GM12873 (cell line): Measurements from ENCODE around the gene KRTAP5-5.

Experiments
- TF ChIP-seq, protein P1 (sequence below): IDR thresholded peaks from 2 replicates; pipeline ENCODE4 v1.5.1; 2012; ENCODE audit warnings: low read depth, mild to moderate bottlenecking, moderate library complexity, low read length, control low read depth; ENCODE audit not compliant: insufficient read depth; ENCODE audit errors: missing control alignments

The KRTAP5-5 gene

DNA sequence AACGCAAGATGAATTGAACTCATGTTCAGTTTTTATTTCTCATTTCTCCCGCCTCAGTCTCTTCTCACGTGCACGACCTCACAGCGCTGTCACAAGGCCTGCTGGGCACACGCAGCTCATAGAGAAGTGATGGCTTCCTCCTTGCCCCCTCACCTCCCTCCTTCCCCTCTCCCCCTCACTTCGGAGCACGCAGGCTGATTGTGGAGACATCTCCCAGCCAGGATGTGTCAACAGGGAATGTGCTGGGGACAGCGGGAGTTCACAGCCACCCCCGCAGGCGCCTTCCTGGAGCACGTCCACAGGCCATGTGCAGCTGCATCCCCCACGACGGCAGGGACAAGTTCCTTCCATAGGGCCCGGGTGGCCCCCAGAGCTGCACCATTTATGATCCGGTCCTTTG lies 38.3 kb downstream of the KRTAP5-5 start:
- TF ChIP-seq, protein P1, sequence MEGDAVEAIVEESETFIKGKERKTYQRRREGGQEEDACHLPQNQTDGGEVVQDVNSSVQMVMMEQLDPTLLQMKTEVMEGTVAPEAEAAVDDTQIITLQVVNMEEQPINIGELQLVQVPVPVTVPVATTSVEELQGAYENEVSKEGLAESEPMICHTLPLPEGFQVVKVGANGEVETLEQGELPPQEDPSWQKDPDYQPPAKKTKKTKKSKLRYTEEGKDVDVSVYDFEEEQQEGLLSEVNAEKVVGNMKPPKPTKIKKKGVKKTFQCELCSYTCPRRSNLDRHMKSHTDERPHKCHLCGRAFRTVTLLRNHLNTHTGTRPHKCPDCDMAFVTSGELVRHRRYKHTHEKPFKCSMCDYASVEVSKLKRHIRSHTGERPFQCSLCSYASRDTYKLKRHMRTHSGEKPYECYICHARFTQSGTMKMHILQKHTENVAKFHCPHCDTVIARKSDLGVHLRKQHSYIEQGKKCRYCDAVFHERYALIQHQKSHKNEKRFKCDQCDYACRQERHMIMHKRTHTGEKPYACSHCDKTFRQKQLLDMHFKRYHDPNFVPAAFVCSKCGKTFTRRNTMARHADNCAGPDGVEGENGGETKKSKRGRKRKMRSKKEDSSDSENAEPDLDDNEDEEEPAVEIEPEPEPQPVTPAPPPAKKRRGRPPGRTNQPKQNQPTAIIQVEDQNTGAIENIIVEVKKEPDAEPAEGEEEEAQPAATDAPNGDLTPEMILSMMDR, result no peak

DNA sequence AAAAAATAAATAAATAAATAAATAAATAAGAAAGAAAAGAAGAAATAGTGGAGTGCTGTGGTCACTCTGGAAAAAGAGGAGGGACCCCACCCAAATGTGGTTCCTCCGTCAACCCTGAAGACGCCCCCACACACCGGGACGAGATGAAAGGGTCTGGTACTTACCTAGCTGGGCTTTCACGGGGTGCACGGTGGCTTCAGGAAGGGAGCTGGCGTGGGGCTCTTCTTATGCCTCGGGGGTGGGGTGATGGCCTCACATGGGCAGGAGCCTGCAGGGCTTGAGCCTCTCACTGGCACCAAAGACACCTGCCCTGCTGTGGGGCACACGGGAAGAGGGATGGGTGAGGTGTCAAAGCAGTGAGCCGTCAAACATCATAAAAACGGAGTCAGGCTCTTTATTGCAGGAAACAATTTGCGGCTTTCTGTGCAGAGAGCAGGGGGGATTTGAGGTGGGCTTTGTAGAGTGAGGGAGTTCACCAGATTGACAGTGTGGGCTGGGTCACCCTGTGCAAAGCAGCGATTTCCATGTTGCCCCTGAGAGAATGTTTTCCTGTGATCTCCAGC lies 39.4 kb downstream of the KRTAP5-5 start:
- TF ChIP-seq, protein P1, result no peak

DNA sequence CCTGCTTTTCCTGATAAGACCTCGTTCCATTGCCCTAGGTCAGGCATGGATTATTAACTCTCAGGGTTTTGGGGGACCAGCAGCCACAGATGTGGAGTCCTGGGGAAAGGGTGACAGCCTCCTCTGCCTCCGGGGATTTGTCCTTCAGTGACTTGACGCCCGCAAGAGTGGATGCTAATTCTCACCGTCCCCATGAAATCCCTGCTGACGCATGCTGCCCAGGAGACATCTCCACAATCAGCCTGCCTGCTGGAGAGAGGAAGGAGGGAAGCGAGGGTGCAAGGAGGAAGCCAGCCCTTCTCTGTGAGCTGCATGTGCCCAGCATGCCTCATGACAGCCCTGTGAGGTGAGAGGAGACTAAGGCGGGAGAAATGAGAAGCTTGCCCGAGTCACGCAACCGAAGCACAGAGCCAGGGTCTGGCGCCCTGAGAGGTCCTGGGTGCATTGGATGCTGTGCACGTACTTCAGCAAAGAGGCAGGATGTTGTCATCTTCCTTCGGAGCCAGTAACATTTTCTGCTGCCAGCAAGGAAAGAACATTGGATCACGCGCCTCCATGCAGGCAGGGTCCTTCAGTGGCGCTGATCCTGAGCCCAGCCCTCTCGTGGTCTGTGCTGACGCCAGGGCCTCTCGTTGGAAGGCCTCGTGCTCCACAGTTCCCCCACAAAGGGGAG lies 40.1 kb downstream of the KRTAP5-5 start:
- TF ChIP-seq, protein P1, result no peak

DNA sequence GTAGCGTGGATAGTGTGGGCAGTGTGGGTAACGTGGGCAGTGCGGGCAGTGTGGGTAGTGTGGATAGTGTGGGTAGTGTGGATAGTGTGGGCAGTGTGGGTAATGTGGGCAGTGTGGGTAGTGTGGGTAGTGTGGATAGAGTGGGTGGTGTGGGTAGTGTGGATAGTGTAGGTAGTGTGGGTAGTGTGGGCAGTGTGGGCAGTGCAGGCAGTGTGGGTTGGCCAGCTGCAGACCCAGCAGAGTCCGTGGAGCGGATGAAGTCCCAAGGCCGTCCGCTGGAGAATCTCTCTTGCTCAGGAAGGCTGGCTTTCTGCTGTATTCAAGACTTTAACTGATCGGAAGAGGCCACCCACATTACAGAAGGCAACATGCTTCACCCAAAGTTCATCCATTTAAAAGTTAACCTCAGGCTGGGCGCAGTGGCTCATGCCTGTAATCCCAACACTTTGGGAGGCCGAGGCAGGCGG lies 41.4 kb downstream of the KRTAP5-5 start:
- TF ChIP-seq, protein P1, result no peak

DNA sequence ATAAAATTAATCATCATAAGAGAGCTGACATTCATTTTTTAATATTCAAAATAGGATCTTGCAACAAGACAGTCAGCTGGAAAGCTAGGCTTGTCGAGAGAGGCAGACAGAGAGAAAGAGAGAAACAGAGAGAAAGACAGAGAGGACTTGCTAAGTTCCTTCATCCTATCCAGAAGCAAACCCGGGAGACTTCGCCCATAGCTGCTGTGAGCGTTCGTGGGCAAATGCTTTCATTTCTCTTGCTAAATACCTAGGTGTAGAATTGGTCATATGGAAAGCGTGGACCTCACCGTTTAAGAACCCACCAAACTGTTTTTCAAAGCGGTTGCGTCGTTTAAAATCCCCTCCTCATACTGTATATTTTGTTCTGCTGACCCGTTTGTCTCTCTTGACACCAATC lies 42.1 kb downstream of the KRTAP5-5 start:
- TF ChIP-seq, protein P1, result no peak

DNA sequence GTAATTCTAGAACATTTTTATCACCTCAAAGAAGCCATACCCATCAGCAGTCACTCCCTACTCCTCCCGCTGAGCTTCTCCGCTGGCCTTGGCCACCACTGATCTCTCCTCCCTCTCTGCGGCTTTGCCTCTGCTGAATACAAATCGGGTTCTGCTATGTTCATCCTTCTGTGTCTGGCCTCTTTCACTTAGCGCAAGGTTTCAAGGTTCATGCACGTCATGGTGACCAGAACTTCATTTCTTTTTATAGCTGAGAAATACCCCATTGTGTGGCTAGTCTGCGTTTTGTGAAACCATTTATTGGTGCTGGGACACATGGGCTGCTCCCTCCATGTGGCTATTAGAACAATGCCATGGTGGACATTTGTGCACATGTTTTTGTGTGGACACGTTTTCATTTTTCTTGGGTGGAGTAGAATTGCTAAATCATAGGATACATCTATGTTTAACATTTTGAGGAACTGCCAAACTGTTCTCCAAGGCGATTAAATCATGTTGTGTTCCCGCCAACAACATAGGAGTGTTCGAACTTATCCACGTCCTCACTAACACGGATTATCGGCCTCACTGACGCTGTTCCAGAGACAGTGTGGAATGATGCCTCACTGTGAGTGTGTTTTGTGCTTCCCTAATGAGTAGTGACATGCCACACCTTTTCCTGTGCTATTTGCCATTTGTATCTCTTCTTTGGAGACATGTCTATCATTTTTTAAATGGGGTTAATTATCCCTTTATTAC lies 43.2 kb downstream of the KRTAP5-5 start:
- TF ChIP-seq, protein P1, result no peak

DNA sequence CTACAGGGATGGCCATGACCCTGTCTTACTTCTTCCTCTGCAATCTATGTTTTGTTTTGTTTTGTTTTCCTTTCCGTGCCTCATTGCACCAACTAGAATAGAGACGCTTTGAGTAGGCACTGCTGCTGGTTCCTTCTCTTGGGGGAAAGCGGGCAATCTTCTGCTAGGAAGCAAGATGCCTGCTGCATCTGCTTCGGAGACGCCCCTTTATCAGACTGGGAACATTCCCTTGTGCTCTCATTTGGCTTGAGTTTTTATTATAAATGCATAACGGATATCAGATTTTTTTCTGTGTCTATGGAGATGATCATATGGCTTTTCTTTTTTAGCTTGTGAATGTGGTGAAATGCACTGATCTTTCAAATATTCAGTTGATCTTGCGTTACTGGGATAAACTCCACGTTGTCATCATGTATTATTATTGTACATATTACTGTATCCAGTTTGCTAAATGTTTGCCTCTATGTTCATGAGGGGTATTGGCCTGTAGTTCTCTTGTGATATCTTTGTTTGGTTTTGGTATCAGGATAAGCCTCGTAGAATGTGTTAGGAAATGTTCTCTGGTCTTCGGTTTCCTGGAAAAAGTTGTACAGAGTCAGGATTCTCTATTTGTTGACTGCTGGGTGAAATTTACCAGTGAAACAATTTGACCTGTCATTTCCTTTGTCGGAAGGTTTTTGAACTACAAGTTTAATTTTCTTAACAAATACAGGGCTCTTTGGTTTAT lies 44.0 kb downstream of the KRTAP5-5 start:
- TF ChIP-seq, protein P1, result no peak
